Gastrocnemius medialis (tissue), 4 donors: Measurements from ENCODE around the gene NEDD4L. TPM values are rescaled to one million over a fixed set of nuclear protein-coding genes. Genes with fewer than 3 reads are reported as not detected.

Experiments used
- ATAC-seq, 2 donors: fragments of 150-250 bp; one replicate each; pipeline ENCODE4 v1.9.1; 2016
- DNase-seq, 2 donors: peaks; one replicate each; pipeline ENCODE4 v3.0.0-alpha.2; 2019
- H3K27ac ChIP-seq, 4 donors: fragments of 200-600 bp; sonication (generic); 1 replicate in 1 of 4; 2 replicates in 3 of 4; pipeline ENCODE4 v1.5.1; 2016 to 2018; ENCODE audit warnings: mild to moderate bottlenecking in 2 of 4, moderate library complexity in 1 of 4
- H3K27me3 ChIP-seq, 3 donors: fragments of 200-600 bp; sonication (generic) in 2 of 3; 1 replicate in 1 of 3; 2 replicates in 2 of 3; pipeline versions ENCODE4 v1.5.1 to v1.6.0; 2016 to 2019; ENCODE audit warnings: mild to moderate bottlenecking in 1 of 3, moderate library complexity in 1 of 3
- H3K36me3 ChIP-seq, 2 donors: fragments of 200-600 bp; sonication (generic) in 1 of 2; one replicate each; pipeline ENCODE4 v1.5.1; 2017 to 2018
- H3K4me1 ChIP-seq, 2 donors: fragments of 200-600 bp; sonication (generic) in 1 of 2; one replicate each; pipeline ENCODE4 v1.5.1; 2016 to 2017; ENCODE audit warnings: mild to moderate bottlenecking in 2 of 2
- H3K4me3 ChIP-seq, 4 donors: fragments of 200-600 bp; sonication (generic) in 3 of 4; 1 replicate in 1 of 4; 2 replicates in 3 of 4; pipeline ENCODE4 v1.5.1; 2016 to 2019; ENCODE audit warnings: mild to moderate bottlenecking in 2 of 4
- H3K9me3 ChIP-seq, 3 donors: fragments of 200-600 bp; sonication (generic) in 2 of 3; 1 replicate in 1 of 3; 2 replicates in 2 of 3; pipeline ENCODE4 v1.5.1; 2016 to 2019
- CTCF ChIP-seq, 5 experiments: fragments of 450-650 bp in 3 of 5; fragments of 200-600 bp in 2 of 5; sonication (generic) in 2 of 5; IDR thresholded peaks in 4 of 5; conservative IDR thresholded peaks in 1 of 5; 1 replicate in 4 of 5; 2 replicates in 1 of 5; pipeline ENCODE4 v1.5.1; 2016 to 2019; ENCODE audit warnings: antibody characterized with exemption in 5 of 5, mild to moderate bottlenecking in 3 of 5, moderate library complexity in 3 of 5
- POLR2A ChIP-seq, 2 donors: fragments of 450-650 bp; IDR thresholded peaks; one replicate each; pipeline ENCODE4 v1.6.1; 2017; ENCODE audit warnings: antibody characterized with exemption in 2 of 2, mild to moderate bottlenecking in 2 of 2, moderate library complexity in 2 of 2
- in situ Hi-C, 4 donors: fragments of 200-750 bp; cut with MboI; loops; one replicate each; pipeline versions ENCODE4 v1.15.0 to v1.8.0; 2017; ENCODE audit warnings: low sequenced_read_pairs in 4 of 4
- intact Hi-C: fragments of 100-400 bp; cut with DNase I; formaldehyde crosslinking; loops from one replicate; pipeline ENCODE4 v1.15.1; 2023; ENCODE audit warnings: low total_unique reads
- total RNA-seq, 4 donors: library from RNA; depleted of rRNA; stranded (reverse); fragments of >200 nt; gene quantifications; one replicate each; pipeline versions ENCODE4 v1.1.0 to v1.2.3, GENCODE V29; 2016

NEDD4L gene
- total RNA-seq, 4 donors from 2014 or later: 27.4 to 81.5 (median 51.5) TPM

- Histone ChIP-seq H3K9me3 (no peaks in the 10 kb centered on the region), H3K27ac (peak overlapping the region in 1 of 4 donors; percentile 69), H3K27me3 (no peaks in the 10 kb centered on the region), H3K36me3 (no peaks in the 10 kb centered on the region), H3K4me1 (peaks cover 10 to 12% of the 10 kb centered on the region in 2 donors), H3K4me3 (no peak overlapping the region)
- DNase-seq (no peak), ATAC-seq (no peak)
- intact Hi-C loops (loop anchor here (5.0 kb wide), 1 partner anchor 33 kb away; no protein-coding TSS in a partner anchor), in situ Hi-C loops (no loop called here)
- TF ChIP-seq CTCF (IDR thresholded peaks at IDR 0.05 in 4 of 5, conservative IDR thresholded peaks at IDR 0.05 in 1 of 5): no peak
- no peak for TF ChIP-seq POLR2A (IDR thresholded peaks at IDR 0.05)
Measured at GRCh38 chr18:58225101-58225500, 181.1 kb downstream of the NEDD4L start.

GRCh38 chr18:58226429-58226828 is 182.4 kb downstream of the NEDD4L start:
- no peak for ATAC-seq
- no peaks in the 10 kb centered on the region for H3K27me3 ChIP-seq
- intact Hi-C loops (loop anchor here (5.0 kb wide), 1 partner anchor 34 kb away; no protein-coding TSS in a partner anchor), in situ Hi-C loops (no loop called here)
- peaks cover 10 to 12% of the 10 kb centered on the region in 2 donors for H3K4me1 ChIP-seq
- H3K27ac ChIP-seq: no peak overlapping the region
- DNase-seq: no peak
- no peaks in the 10 kb centered on the region for H3K36me3 ChIP-seq
- no peak overlapping the region for H3K4me3 ChIP-seq
- no peaks in the 10 kb centered on the region for H3K9me3 ChIP-seq
- TF ChIP-seq CTCF (IDR thresholded peaks at IDR 0.05 in 4 of 5, conservative IDR thresholded peaks at IDR 0.05 in 1 of 5) (no peak), POLR2A (IDR thresholded peaks at IDR 0.05) (no peak)

- TF ChIP-seq POLR2A (IDR thresholded peaks at IDR 0.05): no peak
- TF ChIP-seq CTCF (IDR thresholded peaks at IDR 0.05 in 4 of 5, conservative IDR thresholded peaks at IDR 0.05 in 1 of 5): no peak
- intact Hi-C loops (loop anchor here (5.0 kb wide), 1 partner anchor 35 kb away; no protein-coding TSS in a partner anchor), in situ Hi-C loops (no loop called here)
- Histone ChIP-seq H3K36me3 (no peaks in the 10 kb centered on the region), H3K27me3 (no peaks in the 10 kb centered on the region), H3K4me3 (no peak overlapping the region), H3K4me1 (peaks cover 10 to 12% of the 10 kb centered on the region in 2 donors), H3K9me3 (no peaks in the 10 kb centered on the region), H3K27ac (no peak overlapping the region)
- ATAC-seq (no peak), DNase-seq (no peak)
Measured at GRCh38 chr18:58227361-58227930, 183.4 kb downstream of the NEDD4L start.

GRCh38 chr18:58228176-58228575 is 184.2 kb downstream of the NEDD4L start:
- ATAC-seq (no peak), DNase-seq (no peak)
- in situ Hi-C loops: no loop called here
- TF ChIP-seq CTCF (IDR thresholded peaks at IDR 0.05 in 4 of 5, conservative IDR thresholded peaks at IDR 0.05 in 1 of 5) (no peak), POLR2A (IDR thresholded peaks at IDR 0.05) (no peak)
- Histone ChIP-seq H3K27ac (no peak overlapping the region), H3K36me3 (no peaks in the 10 kb centered on the region), H3K27me3 (no peaks in the 10 kb centered on the region), H3K4me1 (peaks cover 10 to 12% of the 10 kb centered on the region in 2 donors), H3K9me3 (no peaks in the 10 kb centered on the region), H3K4me3 (no peak overlapping the region)
- intact Hi-C loops: loop anchor here (5.0 kb wide), 1 partner anchor 36 kb away; no protein-coding TSS in a partner anchor
